H1 (cell line): Measurements from ENCODE around the gene SLC27A6. TPM values are rescaled to one million over a fixed set of nuclear protein-coding genes. Genes with fewer than 3 reads are reported as not detected.

Experiments
- EZH2 ChIP-seq: fragments of 200-600 bp; sonication (generic); IDR thresholded peaks from 2 replicates; pipeline ENCODE4 v1.7.1; 2012; ENCODE audit warnings: low read depth, mild to moderate bottlenecking, moderate library complexity, low read length, inconsistent platforms; ENCODE audit not compliant: severe bottlenecking
- GTF2F1 ChIP-seq: IDR thresholded peaks from 2 replicates; pipeline ENCODE4 v1.6.1; 2012; ENCODE audit warnings: low read depth, low read length, improper control_type of control experiment, borderline replicate concordance
- RNF2 ChIP-seq: fragments of 200-900, 300-1000 bp; sonication (generic); IDR thresholded peaks from 2 replicates; pipeline ENCODE4 v1.7.1; 2016; ENCODE audit warnings: borderline replicate concordance, low read depth, mild to moderate bottlenecking, antibody characterized with exemption, low read length; ENCODE audit not compliant: poor library complexity, severe bottlenecking; ENCODE audit errors: missing control alignments
- polyA plus RNA-seq, 7 experiments: library from polyadenylated mRNA; depleted of rRNA in 3 of 7; stranded (reverse) in 5 of 7; unstranded in 2 of 7; fragments of >200 nt in 5 of 7; fragments of 200-250 nt in 2 of 7; gene quantifications; 1 replicate in 5 of 7; 2 replicates in 1 of 7; 4 replicates in 1 of 7; pipeline versions ENCODE4 v1.2.1 to v1.2.3, GENCODE V29; 2011 to 2013; ENCODE audit warnings: missing spikeins in 2 of 7, mixed read lengths in 2 of 7
- total RNA-seq: library from RNA; stranded (reverse); fragmentation: NEBNext Ultra II Directional; extraction: Animal tissue kit (Norgen Biotek cat#: 25700); gene quantifications from 2 replicates; pipeline ENCODE4 v1.2.1, GENCODE V29; 2021

The SLC27A6 gene
- total and polyA plus RNA-seq, 2 of the 8 experiments (the other 6 are each of a cell fraction or from before 2014, with no cell fraction given), result 4.0 to 4.7 TPM

DNA sequence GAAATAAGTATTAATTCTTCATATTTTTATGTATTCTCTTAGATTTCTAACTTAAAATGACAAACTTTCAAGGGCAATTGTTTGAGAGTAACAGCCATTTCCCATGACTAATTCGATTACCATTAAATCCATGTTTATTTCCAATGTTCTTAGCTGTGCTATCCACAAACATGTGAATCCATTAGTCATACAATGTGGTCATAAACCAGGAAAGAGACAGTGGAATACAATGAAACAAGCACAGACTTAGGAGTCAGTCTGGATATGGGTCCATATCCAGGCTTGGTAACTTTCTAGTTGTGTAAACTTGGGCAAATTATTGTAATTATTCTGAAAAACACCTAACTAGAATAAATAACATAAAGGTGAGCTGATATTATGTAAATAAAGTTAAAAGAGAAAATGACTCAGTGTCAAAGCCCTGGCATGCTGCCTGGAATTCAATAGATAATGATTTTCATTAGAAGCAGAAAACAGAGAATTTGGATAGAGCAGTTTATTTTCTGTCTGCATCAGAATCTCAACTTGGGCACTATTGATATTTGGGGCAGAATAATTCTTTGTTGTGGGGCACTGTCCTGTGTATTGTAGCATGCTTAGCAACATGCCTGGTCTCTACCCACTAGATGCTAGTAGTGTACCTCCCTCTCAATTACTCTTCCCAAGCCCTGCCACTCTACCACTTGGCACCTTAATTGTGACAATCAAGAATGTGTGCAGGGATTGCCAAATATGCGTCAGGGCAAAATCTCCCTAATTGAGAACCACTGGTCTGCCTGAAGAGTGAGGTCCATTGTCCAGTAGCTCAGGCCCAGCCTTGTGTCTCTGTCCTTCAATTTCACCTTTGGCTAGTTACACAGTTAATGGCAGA lies 44.7 kb upstream of the SLC27A6 start (continued):
- TF ChIP-seq EZH2, result no peak
- no peak for TF ChIP-seq GTF2F1
- TF ChIP-seq RNF2, result no peak
